Fibroblast of gingiva (primary cell): ENCODE measurements around the gene PPP1R12B.
"Not testable (repeated sequence)": the region's sequence is repeated elsewhere in the genome, so short reads cannot be mapped to it uniquely, and the experiment has no call there.

Experiments
- DNase-seq: peaks from one replicate; pipeline ENCODE4 v3.0.0-alpha.2; 2011; ENCODE audit warnings: low read depth

PPP1R12B gene

GRCh38 chr1:202614363-202615207 lies 266.1 kb downstream of the PPP1R12B start:
- DNase-seq: not testable (repeated sequence)

GRCh38 chr1:202615208-202615500 lies 266.7 kb downstream of the PPP1R12B start:
- not testable (repeated sequence) for DNase-seq

GRCh38 chr1:202615501-202616354 lies 267.2 kb downstream of the PPP1R12B start:
- DNase-seq: peak; percentile 21

GRCh38 chr1:202616355-202616915 lies 267.9 kb downstream of the PPP1R12B start:
- no peak for DNase-seq

GRCh38 chr1:202619012-202619411 lies 270.5 kb downstream of the PPP1R12B start:
- not testable (repeated sequence) for DNase-seq

GRCh38 chr1:202619505-202619904 lies 271.0 kb downstream of the PPP1R12B start:
- no peak for DNase-seq

- DNase-seq: not testable (repeated sequence)
Measured at GRCh38 chr1:202620036-202620435, 271.5 kb downstream of the PPP1R12B start.

- no peak for DNase-seq
Measured at GRCh38 chr1:202621446-202621845, 272.9 kb downstream of the PPP1R12B start.

- DNase-seq: no peak
Measured at GRCh38 chr1:202622388-202622787, 273.9 kb downstream of the PPP1R12B start.

GRCh38 chr1:202623075-202623474 lies 274.6 kb downstream of the PPP1R12B start:
- peak; percentile 36 for DNase-seq

- DNase-seq: not testable (repeated sequence)
Measured at GRCh38 chr1:202623476-202623875, 275.0 kb downstream of the PPP1R12B start.

- no peak for DNase-seq
Measured at GRCh38 chr1:202624088-202624780, 275.7 kb downstream of the PPP1R12B start.

- DNase-seq: peak; percentile 17
Measured at GRCh38 chr1:202624781-202625108, 276.2 kb downstream of the PPP1R12B start.

GRCh38 chr1:202625416-202626360 lies 277.2 kb downstream of the PPP1R12B start:
- peak; percentile 51 for DNase-seq

- not testable (repeated sequence) for DNase-seq
Measured at GRCh38 chr1:202627036-202627435, 278.5 kb downstream of the PPP1R12B start.

- no peak for DNase-seq
Measured at GRCh38 chr1:202627841-202628565, 279.5 kb downstream of the PPP1R12B start.

GRCh38 chr1:202628646-202629215 lies 280.2 kb downstream of the PPP1R12B start:
- no peak for DNase-seq

GRCh38 chr1:202629257-202629811 lies 280.8 kb downstream of the PPP1R12B start:
- DNase-seq: not testable (repeated sequence)

- DNase-seq: not testable (repeated sequence)
Measured at GRCh38 chr1:202630096-202630495, 281.6 kb downstream of the PPP1R12B start.

- DNase-seq: no peak
Measured at GRCh38 chr1:202630541-202630940, 282.0 kb downstream of the PPP1R12B start.
